HepG2 (cell line): ENCODE results near the gene SEC14L1. TPM values are rescaled to one million over a fixed set of nuclear protein-coding genes. Genes with fewer than 3 reads are reported as not detected.

Experiments
- ATAC-seq: fragments of 200-7000 bp; cut with Tn5 transposase; 3 replicates; pipeline ENCODE4 v1.9.1; 2020; ENCODE audit warnings: mild to moderate bottlenecking, moderate library complexity
- BruUV-seq: library from RNA; stranded (reverse); fragments of 400-500 nt; replicated peaks from 2 replicates; lab custom pipeline; 2021; lab: Mats Ljungman, UMichigan
- CTCF ChIA-PET: fragments of 300-600 bp; formaldehyde crosslinking; extraction: SDS; loops from one replicate; lab custom pipeline; 2021; ENCODE audit warnings: low total read pairs, inconsistent platforms, low intra/inter-chr PET ratio; lab: Yijun Ruan, JAX
- POLR2A ChIA-PET: fragments of 350-600 bp; sonication (Branson Sonifier 250); formaldehyde crosslinking; loops from one replicate; lab custom pipeline; 2020; ENCODE audit warnings: antibody characterized with exemption, inconsistent platforms; lab: Yijun Ruan, JAX
- DNase-seq: peaks from one replicate; pipeline ENCODE4 v3.0.0-alpha.2; 2015; ENCODE audit warnings: low spot score
- FAIRE-seq: peaks from 3 replicates; lab custom pipeline; 2011; peaks lifted over from hg19 to GRCh38; lab: Jason Lieb, UNC
- H2AFZ ChIP-seq: one replicate; pipeline ENCODE4 v1.6.1; 2011; ENCODE audit warnings: low read length, inconsistent platforms
- H3K27ac ChIP-seq: fragments of 300-600 bp; 3 replicates; pipeline ENCODE4 v1.8.0; 2011; ENCODE audit warnings: mixed run types, mild to moderate bottlenecking, mixed read lengths, low read length, inconsistent platforms; ENCODE audit not compliant: insufficient read depth; ENCODE audit errors: extremely low read length
- H3K27me3 ChIP-seq, 2 experiments: fragments of 200-600 bp in 1 of 2; 2 replicates in 1 of 2; 3 replicates in 1 of 2; pipeline versions ENCODE4 v1.6.0 to v1.8.0; 2011; ENCODE audit warnings: low read length in 2 of 2, mild to moderate bottlenecking in 2 of 2, moderate library complexity in 2 of 2, inconsistent platforms in 1 of 2; ENCODE audit not compliant: insufficient read depth in 2 of 2, control insufficient read depth in 1 of 2
- H3K36me3 ChIP-seq, 2 experiments: fragments of 200-600 bp in 1 of 2; replicated peaks in 1 of 2; 2 replicates in 1 of 2; 3 replicates in 1 of 2; pipeline versions ENCODE4 v1.5.1 to v1.8.0; 2011; ENCODE audit warnings: low read length in 2 of 2, inconsistent platforms in 1 of 2; ENCODE audit not compliant: insufficient read depth in 2 of 2, control insufficient read depth in 1 of 2
- H3K4me1 ChIP-seq: 2 replicates; pipeline ENCODE4 v1.5.1; 2012; ENCODE audit warnings: low read length, inconsistent platforms; ENCODE audit not compliant: insufficient read depth
- H3K4me2 ChIP-seq: 2 replicates; pipeline ENCODE4 v1.6.0; 2011; ENCODE audit warnings: low read depth, low read length, inconsistent platforms
- H3K4me3 ChIP-seq, 3 experiments: fragments of 200-600 bp in 1 of 3; sonication (generic), shearing (Covaris generic) in 1 of 3; replicated peaks in 1 of 3; 2 replicates each; pipeline ENCODE4 v1.5.1; 2011 to 2016; ENCODE audit warnings: low read length in 3 of 3, inconsistent platforms in 2 of 3, low read depth in 2 of 3, mild to moderate bottlenecking in 2 of 3, control low read depth in 1 of 3, mixed read lengths in 1 of 3; ENCODE audit not compliant: insufficient read depth in 1 of 3
- H3K79me2 ChIP-seq: one replicate; pipeline ENCODE4 v1.6.1; 2011; ENCODE audit warnings: low read length, inconsistent platforms; ENCODE audit not compliant: insufficient read depth
- H3K9ac ChIP-seq: 2 replicates; pipeline ENCODE4 v1.6.0; 2011; ENCODE audit warnings: mild to moderate bottlenecking, low read depth, low read length, inconsistent platforms; ENCODE audit not compliant: insufficient read depth
- H3K9me3 ChIP-seq: 2 replicates; pipeline ENCODE4 v1.5.1; 2012; ENCODE audit warnings: mild to moderate bottlenecking, low read length
- H4K20me1 ChIP-seq: 2 replicates; pipeline ENCODE4 v1.6.0; 2011; ENCODE audit warnings: inconsistent platforms, mild to moderate bottlenecking, low read length, moderate library complexity; ENCODE audit not compliant: insufficient read depth
- AGO2 ChIP-seq: fragments of 200-400 bp; formaldehyde crosslinking; optimal IDR thresholded peaks from 2 replicates; pipeline ENCODE3; 2017; ENCODE audit warnings: mild to moderate bottlenecking, low read depth, low read length, moderate library complexity
- HNRNPL ChIP-seq: fragments of 200-400 bp; formaldehyde crosslinking; IDR thresholded peaks from 2 replicates; pipeline ENCODE4 v1.6.1; 2017; ENCODE audit warnings: mild to moderate bottlenecking, low read depth, low read length
- RELA ChIP-seq: sonication (generic); formaldehyde crosslinking; IDR thresholded peaks from 2 replicates; pipeline ENCODE4 v1.4.0; 2020; ENCODE audit warnings: missing genetic modification reagents
- ZNF687 ChIP-seq: sonication (generic); formaldehyde crosslinking; IDR thresholded peaks from 2 replicates; pipeline ENCODE4 v1.5.1; 2020; ENCODE audit warnings: mild to moderate bottlenecking, missing genetic modification reagents, moderate library complexity
- WGBS: methylation state at CpG from one replicate; pipeline ENCODE4 v1.1.6; 2017; ENCODE audit warnings: low lambda C conversion rate; 5-methylcytosine and 5-hydroxymethylcytosine counted together
- in situ Hi-C: cut with HindIII; loops from 2 replicates; pipeline ENCODE4 v1.10.0; 2017; ENCODE audit warnings: low pct_unique_long_range_greater_than_20kb; ENCODE audit not compliant: extremely low pct_ligation_motif_present
- intact Hi-C: fragments of 100-400 bp; cut with micrococcal nuclease; formaldehyde crosslinking; loops from one replicate; pipeline ENCODE4 v1.10.0; 2022; ENCODE audit not compliant: unreplicated experiment
- polyA plus RNA-seq, 8 experiments: library from polyadenylated mRNA; depleted of rRNA in 3 of 8; stranded (reverse) in 7 of 8; unstranded in 1 of 8; fragments of >200 nt; fragmentation: Illumina TruSeq in 4 of 8; extraction: Trizol in 4 of 8; gene quantifications; 2 replicates each; pipeline versions ENCODE4 v1.2.1 to v1.2.3, GENCODE V29; 2011 to 2016; ENCODE audit warnings: low read depth in 4 of 8, missing spikeins in 1 of 8, mixed read lengths in 1 of 8; ENCODE audit not compliant: insufficient read depth in 1 of 8
- total RNA-seq, 5 experiments: library from RNA; depleted of rRNA; stranded (reverse); fragments of >200 nt; fragmentation: Illumina TruSeq; extraction: Trizol; gene quantifications; 2 replicates each; pipeline ENCODE4 v1.2.3, GENCODE V29; 2016; ENCODE audit warnings: low read depth in 1 of 5

The SEC14L1 gene
- total and polyA plus RNA-seq, 2 of the 13 experiments (the other 11 are each of a cell fraction or from before 2014, with no cell fraction given) = 26.3 to 43.9 TPM

- Histone ChIP-seq H2AFZ (no peak overlapping the region), H3K9me3 (peaks cover 6% of the 10 kb centered on the region; the same call in 1 of the 2 replicates), H3K27me3 (peaks cover 13 to 26% of the 10 kb centered on the region in 2 experiments; a peak in 4 of 5 replicates), H3K36me3 (no peaks in the 10 kb centered on the region), H3K4me1 (peaks cover 11% of the 10 kb centered on the region; the same call in 1 of the 2 replicates), H3K4me2 (no peak overlapping the region), H3K79me2 (no peaks in the 10 kb centered on the region), H3K4me3 (no peak overlapping the region), H3K9ac (no peak overlapping the region), H3K27ac (no peak overlapping the region), H4K20me1 (no peaks in the 10 kb centered on the region)
- DNase-seq = no peak
- BruUV-seq = no TSS peak
- ChIA-PET CTCF (no interaction called here), POLR2A (no interaction called here)
- no peak for FAIRE-seq
- in situ Hi-C loops (loop anchor here (25.0 kb wide), 1 partner anchor 365 kb away; the partner anchor contains the start of gene MGAT5B), intact Hi-C loops (no loop called here)
- TF ChIP-seq ZNF687 (CRISPR knock-in tag) (0 out of 2 replicates have a peak, but pooled peaks have one; percentile 5), RELA (no peak), HNRNPL (0 out of 2 replicates have a peak, but pooled peaks have one; percentile 46), AGO2 (peak; percentile 31)
- WGBS = 56% methylated on average over 10 of the region's 23 CpGs
- peak; percentile 44 for ATAC-seq
These were observed 86.9 kb downstream of the SEC14L1 start for GRCh38 chr17:77227461-77228240.
